Stimulated activated CD4-positive, alpha-beta T cell treated with anti-CD3 and anti-CD28 coated beads, Interleukin-15, amount 100 ng/mL, for 1 hour (primary cell): ENCODE measurements around the gene ITGA2B.
"Not testable (repeated sequence)": the region's sequence is repeated elsewhere in the genome, so short reads cannot be mapped to it uniquely, and the experiment has no call there.

Source experiments
- DNase-seq, 2 donors: peaks; one replicate each; pipeline ENCODE4 v3.0.0-alpha.2; 2020; ENCODE audit warnings: low read depth in 1 of 2, low spot score in 1 of 2

The ITGA2B gene

GRCh38 chr17:44352828-44353671, 36.4 kb downstream of the ITGA2B start:
- DNase-seq = no peak

- no peak for DNase-seq
Measured at GRCh38 chr17:44351961-44352827, 37.3 kb downstream of the ITGA2B start.

- no peak for DNase-seq
Measured at GRCh38 chr17:44351464-44351863, 38.0 kb downstream of the ITGA2B start.

GRCh38 chr17:44350733-44351226, 38.7 kb downstream of the ITGA2B start:
- DNase-seq = peak; percentile 51 to 66

- DNase-seq = no peak
Measured at GRCh38 chr17:44349553-44350070, 39.8 kb downstream of the ITGA2B start.

- no peak for DNase-seq
Measured at GRCh38 chr17:44348988-44349364, 40.5 kb downstream of the ITGA2B start.

GRCh38 chr17:44348234-44348987, 41.0 kb downstream of the ITGA2B start:
- no peak for DNase-seq

- not testable (repeated sequence) for DNase-seq
Measured at GRCh38 chr17:44347206-44348055, 42.0 kb downstream of the ITGA2B start.

GRCh38 chr17:44346064-44346844, 43.2 kb downstream of the ITGA2B start:
- DNase-seq = no peak

- no peak for DNase-seq
Measured at GRCh38 chr17:44345454-44346026, 43.9 kb downstream of the ITGA2B start.

GRCh38 chr17:44344939-44345453, 44.5 kb downstream of the ITGA2B start, which contains the start of gene GRN:
Gene GRN (plus strand): TSS chr17:44345302. CDS start chr17:44349165, 3,863 bp downstream.
- DNase-seq = peak; percentile 65 to 66

- DNase-seq = no peak
Measured at GRCh38 chr17:44343510-44344209, 45.8 kb downstream of the ITGA2B start.

- DNase-seq = not testable (repeated sequence)
Measured at GRCh38 chr17:44340553-44340952, 48.9 kb downstream of the ITGA2B start.

GRCh38 chr17:44338702-44339101, 50.7 kb downstream of the ITGA2B start:
- DNase-seq = no peak

- no peak for DNase-seq
Measured at GRCh38 chr17:44335968-44336367, 53.5 kb downstream of the ITGA2B start.

GRCh38 chr17:44335564-44335963, 53.9 kb downstream of the ITGA2B start:
- DNase-seq = no peak

GRCh38 chr17:44334727-44335126, 54.7 kb downstream of the ITGA2B start:
- no peak for DNase-seq

GRCh38 chr17:44334315-44334714, 55.1 kb downstream of the ITGA2B start:
- DNase-seq = no peak
